Renal pelvis (tissue), 4 donors: ENCODE data around the gene BCO2. TPM values are rescaled to one million over a fixed set of nuclear protein-coding genes. Genes with fewer than 3 reads are reported as not detected.
"Not testable (repeated sequence)": the region's sequence is repeated elsewhere in the genome, so short reads cannot be mapped to it uniquely, and the experiment has no call there.

ENCODE experiments used
- DNase-seq: peaks from one replicate; pipeline ENCODE4 v3.0.0-alpha.2; 2013
- polyA plus RNA-seq, 3 donors: library from polyadenylated mRNA; unstranded; fragments of 120-200 nt; gene quantifications; one replicate each; pipeline ENCODE4 v1.2.1, GENCODE V29; 2013; ENCODE audit not compliant: insufficient read length in 3 of 3

BCO2 gene
- polyA plus RNA-seq, 3 donors = 3.5 to 7.0 (median 5.4) TPM

DNA sequence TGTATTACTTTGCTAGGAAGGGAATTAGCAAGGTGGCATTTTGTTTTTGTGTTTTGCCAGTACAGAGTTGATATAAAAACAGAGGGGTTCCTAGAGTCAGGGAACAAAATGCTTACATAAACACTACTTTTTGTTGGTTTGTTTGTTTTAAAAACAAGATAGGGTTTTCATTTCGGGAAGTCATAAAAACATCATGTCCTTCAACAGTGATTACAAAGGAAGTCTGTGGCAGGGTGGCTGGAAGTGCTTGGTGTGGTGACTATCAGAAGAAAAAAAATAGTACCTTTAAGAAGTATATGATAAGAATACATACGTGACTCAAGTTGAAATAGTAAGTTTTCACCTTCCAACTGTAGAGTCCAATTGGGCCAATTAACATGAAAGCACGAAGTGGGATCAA, 10.3 kb upstream of the BCO2 start:
- peak; percentile 16 for DNase-seq

DNA sequence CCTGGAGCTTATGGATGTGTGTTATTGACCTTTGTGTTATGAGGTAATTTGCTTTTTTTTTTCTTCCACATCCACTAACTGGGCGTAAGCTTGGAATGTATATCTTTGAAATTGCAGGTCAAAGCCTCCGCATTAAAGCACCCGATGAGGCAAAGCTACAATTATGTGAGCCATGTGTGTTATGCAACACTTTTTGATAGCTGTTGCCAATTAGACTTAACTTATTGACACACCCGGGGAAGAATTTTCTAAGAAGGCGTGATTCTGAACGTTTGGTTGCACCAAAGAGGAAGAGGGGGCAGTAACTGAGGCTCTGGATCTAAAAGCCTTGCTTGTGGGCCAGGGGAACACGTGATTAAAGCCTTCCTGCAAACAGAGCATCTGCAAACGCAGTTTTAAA, 8.8 kb upstream of the BCO2 start:
- no peak for DNase-seq

DNA sequence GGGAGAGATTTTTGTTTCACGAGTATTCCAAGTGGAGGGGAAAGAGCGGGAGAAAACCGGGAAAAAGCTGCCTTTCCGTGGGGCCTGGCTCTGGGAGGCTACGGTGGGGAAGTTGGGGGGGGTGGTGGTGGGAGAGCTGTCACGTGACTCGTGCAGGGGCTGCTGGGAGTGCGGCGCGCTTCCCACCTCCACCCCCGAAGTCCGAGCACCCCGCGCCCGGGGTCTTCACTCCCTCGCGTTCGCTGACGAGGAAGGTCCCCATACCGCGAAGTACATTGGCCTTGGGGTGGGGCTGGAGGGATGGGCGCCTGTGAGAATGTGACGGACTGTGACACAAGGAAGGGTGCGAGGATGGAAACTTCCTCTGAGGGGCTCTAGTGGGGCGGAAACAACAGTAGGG, 8.2 kb upstream of the BCO2 start, which contains the start of gene TEX12:
TEX12 (plus strand) TSS at position 228 of the 400 bp plus-strand sequence. CDS start 1,897 bp downstream, outside the sequence.
- DNase-seq = no peak

DNA sequence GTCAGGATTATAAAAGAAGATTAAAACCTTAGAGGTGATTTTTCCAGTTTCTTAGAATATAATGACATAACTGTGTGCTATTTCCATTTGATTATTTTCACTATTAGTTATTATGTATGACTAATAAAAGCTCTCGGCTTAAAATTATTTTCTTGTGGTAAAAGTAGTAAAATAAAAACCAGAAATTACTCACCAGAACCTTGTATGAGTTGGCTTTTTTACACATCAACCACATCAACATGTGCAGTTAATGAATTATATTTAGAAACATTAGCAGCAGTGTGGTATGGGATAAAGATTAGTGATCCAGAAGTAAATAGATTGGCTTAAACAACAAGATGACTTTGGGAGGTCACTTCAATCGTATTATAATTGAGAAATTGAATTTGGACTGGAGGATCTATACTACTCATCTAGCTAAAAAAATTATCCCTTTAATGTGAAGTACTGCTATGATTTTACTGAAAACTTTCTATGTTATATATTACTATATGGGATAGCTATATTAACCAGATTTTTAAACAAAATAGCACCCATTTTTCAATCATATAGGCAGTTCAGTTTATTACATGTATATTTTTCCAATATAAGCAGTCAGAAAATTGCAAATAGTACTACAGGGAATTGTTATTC, 2.8 kb upstream of the BCO2 start:
- no peak for DNase-seq

DNA sequence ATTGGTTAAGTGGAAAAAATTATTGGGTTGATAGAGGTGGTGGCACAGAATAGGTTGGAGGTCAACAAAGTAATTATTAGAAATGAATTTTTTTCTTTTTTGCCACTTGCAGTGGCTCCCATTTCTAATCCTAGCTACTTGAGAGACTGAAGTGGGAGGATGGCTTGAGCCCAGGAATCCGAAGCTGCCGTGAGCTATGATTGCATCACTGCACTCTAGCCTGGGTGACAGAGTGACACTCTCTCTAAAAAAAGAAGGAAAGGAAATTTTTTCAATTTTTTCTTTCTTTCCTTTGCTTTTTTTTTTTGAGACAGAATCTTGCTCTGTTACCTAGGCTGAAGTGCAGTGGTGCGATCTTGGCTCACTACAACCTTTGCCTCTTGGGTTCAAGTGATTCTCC, 2.2 kb upstream of the BCO2 start:
- no peak for DNase-seq

DNA sequence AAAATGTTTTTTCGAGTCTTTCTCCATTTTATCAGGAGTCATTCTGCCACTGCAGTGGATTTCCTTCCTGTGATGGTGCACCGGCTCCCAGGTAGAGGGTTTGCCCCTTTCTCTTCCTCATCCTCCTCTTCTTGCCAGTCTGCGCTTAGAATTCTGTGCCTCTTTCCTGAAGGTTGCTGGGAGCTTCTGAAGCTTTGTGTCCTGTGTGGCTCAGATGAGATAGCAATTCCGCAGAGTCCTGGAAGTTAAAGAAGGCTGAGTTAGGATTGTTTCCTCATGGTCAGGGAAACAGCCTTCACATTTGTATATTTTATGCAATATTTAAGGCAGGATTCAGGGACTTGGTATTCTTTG, 264 bp downstream of the BCO2 start:
- no peak for DNase-seq

DNA sequence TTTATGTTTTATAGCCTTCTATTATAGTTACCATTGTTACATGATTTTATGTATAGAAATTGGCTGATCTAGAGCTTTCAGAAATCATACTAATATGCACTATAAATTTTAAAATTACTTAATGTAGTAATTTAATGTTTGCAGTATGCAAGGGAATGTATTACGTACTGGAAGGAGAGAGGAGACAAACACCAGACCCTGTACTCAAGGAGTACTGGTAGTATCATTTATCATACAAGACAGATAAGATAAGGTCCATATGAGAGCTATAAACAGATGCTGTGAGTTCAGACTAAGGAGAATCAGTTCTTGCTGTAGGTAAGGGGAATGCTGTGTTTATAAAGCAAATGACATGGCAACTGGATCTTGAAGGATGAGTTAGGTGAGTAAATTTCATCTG, 765 bp downstream of the BCO2 start:
- no peak for DNase-seq

DNA sequence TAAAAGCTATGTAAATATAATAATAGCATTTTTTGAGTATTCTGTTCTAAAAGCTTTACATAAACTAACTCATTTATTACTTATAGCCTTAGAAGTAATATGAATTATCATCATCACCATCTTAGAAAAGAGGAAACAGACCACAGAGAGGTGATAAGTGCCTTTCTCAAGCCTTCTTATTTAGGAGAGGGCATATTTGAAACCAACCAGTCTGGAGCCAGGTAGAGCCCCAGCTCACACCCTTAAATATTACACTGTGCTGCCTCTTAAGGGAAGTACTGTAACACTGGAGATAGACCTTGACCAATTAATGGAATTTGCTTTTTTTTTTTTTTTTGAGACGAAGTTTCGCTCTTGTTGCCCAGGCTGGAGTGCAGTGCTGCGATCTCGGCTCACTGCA, 2.3 kb downstream of the BCO2 start:
- no peak for DNase-seq

DNA sequence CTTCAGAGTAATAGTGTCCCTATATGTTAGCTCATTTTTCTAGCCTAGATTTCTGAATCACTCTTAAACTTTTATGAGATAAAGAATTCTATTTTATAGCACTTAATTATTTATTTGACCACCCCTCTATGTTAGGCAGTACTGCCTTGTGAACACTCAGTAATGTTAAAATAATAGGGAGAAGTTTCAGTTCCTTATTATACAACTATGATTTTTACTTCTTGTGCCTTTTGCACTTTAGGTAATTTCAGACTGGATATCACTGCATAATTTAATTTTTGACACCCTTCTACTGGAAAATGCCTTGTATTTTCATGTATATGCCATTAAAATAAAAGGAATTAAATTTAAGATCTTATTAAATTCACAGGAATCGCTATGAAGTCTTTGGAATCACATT, 3.1 kb downstream of the BCO2 start:
- DNase-seq = no peak

DNA sequence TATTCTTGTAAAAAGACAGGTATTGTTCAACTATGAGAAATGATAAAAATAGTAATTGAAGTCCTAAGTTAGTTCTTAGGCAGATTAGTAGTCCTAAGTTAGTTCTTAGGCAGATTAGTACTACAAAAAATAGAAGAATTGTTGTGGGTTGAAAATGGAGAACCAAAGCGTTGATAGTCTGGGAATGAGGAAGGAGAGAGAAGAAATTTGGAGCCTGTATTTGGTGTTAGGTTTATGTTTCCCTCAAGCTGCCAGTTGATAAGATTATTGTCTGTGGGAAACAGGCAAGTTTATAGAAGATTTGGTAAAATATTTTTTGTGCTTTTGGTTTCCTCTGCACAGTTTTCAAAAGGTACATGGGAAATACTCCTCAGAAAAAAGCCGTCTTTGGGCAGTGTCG, 3.6 kb downstream of the BCO2 start:
- DNase-seq = no peak

DNA sequence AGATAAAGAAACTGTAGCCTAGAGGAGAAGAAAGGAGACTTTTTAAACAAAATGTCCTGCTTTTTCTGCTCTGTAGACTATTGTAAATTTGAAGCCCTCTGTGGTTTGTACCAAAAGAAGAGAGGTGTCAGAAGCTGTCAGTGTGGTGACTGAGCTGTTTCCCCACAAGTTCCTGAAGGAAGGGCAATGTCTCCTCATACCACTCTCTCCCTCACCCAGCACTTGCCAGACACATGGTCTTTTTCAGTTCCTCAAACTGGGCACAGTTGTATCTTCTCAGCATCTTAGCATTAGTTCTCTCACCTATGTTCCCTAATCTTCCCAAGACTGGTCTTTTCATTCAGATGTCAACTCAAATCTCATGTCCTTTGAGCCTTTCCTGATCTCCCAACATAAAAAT, 4.3 kb downstream of the BCO2 start:
- DNase-seq = no peak

DNA sequence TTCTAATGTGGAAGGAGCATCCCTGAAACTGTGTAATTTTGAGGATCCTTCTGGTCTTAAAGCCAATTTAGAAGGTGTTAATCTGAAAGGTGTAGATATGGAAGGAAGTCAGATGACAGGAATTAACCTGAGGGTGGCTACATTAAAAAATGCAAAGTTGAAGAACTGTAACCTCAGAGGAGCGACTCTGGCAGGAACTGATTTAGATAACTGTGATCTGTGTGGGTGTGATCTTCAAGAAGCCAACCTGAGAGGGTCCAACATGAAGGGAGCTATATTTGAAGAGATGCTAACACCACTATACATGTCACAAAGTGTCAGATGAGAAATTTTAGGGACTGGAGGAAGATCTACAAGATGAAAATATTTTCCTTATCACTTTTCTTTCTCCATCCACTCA, 7.6 kb downstream of the BCO2 start:
- DNase-seq = no peak

DNA sequence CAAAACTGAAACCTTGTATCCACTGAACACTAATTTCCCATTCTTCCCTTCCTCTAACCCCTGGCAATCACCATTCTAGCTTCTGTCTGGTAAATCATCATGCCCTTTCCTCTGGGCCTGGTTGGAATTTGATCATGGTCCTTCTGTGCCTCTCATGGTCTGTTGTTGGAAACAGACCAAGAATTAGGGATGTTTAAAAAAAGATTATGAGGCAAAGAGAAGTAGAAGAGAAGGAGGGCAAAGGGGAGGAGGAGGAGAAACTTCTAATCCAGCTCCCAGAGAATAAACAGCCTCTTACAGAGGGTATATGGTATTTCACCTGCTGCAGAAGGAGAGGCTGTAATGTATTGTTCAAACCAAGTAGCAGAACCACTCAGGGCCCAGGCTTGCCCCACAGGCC, 10.6 kb downstream of the BCO2 start:
- DNase-seq = no peak

DNA sequence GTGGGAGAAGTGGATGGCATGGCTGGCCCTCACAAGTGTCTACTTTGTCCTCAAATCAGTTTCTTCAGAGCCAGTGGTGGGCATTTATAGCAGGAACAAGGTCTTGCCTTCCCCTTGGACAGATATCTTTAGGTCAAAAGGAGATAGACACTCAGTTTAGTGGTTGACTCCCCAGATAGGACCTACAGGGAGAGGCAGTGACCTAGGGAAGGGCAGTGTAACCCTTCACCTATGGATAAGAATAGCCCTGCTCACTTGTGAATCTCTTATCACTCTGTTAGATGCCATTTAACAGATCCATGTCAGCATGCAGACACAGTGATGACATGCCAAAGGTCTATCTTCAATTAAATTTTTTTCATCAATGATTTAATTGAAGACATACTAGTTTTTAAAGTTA, 11.0 kb downstream of the BCO2 start:
- DNase-seq = no peak

DNA sequence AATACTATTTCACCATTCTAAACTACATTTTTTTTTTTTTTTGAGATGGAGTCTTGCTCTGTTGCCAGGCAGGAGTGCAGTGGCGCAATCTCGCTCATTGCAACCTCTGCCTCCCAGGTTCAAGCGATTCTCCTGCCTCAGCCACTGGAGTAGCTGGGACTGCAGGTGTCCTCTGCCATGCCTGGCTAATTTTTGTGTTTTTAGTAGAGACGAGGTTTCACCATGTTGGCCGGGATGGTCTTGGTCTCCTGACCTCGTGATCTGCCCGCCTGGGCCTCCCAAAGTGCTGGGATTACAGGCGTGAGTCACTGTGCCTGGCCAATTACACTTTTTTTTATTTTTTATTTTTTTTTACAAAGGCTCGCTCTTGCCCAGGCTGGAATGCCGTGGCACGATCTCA, 19.8 kb downstream of the BCO2 start:
- DNase-seq = not testable (repeated sequence)

DNA sequence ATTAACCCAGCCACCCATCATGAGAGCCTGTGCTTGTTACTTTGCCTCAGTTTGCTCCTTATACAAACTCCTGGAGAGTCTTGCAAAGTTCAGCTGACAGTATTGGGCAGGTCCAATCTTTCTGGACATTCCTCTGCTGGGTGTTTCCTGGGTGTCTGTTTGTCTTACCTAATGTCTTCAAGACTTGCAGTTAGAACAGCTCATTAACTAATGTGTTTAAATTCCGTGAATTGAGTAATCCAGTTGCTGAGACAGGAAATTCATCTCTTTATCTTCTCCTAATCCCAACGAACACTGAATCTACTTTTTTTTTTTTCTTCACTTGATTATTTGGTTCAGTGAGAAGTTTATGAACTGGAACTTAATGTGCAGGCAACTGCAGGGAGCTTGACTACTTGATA, 20.6 kb downstream of the BCO2 start:
- DNase-seq = no peak

DNA sequence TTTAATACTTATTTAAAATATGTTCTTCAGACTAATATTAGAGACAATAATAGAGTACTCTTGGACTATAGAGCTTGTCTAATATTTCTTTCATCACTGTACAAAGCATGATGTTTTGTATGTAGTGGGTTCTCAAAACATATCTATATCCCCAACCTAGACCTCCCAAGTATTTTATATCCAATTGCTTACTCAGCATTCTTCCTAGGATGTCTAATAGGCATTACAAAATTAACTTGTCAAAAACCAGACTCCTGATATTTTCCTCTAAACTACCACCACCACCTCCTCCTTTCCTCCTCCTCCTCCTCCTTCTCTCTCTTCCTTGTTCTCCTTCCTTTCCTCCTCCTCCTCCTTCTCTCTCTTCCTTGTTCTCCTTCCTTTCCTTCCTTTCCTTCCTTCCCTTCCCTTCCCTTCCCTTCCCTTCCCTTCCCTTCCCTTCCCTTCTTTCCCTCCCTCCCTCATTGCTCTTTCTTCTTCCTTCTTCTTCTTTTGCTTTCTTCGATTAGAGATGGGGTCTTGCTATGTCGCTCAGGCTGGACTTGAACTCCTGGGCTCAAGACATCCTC, 21.3 kb downstream of the BCO2 start:
- DNase-seq = no peak

DNA sequence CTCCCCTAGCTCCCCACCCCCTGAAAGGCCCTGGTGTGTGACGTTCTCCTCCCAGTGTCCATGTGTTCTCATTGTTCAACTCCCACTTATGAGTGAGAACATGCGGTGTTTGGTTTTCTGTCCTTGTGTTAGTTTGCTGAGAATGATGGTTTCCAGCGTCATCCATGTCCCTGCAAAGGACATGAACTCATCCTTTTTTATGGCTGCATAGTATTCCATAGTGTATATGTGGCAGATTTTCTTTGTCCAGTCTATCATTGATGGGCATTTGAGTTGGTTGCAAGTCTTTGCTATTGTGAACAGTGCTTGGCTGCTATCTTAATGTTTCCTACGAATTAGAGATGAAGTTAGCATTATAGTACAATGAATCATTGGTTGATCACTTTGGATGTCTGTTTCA, 23.8 kb downstream of the BCO2 start:
- DNase-seq = not testable (repeated sequence)

DNA sequence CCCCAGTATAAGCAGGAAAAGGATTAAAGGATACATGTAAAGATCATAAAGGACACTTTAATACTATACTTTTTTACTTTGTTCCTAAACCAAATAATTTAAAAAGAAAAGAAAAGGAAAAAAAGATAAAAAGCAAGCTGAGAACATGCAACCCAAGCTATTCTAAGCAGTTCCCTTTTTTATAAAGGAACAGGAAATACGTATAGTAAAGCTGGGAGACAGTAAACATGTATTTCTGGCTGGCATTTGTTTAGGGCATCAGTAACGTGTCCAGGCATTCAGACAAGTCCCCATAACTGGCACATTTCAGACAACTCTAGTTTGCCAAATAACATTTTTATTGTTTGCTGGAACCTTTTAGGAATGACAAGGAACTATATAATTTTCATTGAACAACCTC, 24.9 kb downstream of the BCO2 start:
- no peak for DNase-seq

DNA sequence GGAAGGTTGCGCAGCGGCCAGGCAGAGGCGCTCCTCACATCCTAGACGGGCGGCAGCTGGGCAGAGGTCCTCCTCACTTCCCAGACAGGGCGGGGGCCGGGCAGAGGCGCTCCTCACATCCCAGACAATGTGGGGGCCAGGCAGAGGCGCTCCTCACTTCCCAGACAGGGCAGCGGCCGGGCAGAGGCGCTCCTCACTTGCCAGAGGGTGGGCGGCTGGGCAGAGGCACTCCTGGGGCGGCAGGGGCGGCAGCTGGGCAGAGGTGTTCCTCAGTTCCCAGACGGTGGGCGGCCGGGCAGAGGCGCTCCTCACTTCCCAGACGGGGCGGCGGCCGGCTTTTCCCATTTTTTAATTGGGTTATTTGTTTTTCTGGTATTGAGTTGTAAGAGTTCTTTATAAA, 30.8 kb downstream of the BCO2 start:
- DNase-seq = no peak

DNA sequence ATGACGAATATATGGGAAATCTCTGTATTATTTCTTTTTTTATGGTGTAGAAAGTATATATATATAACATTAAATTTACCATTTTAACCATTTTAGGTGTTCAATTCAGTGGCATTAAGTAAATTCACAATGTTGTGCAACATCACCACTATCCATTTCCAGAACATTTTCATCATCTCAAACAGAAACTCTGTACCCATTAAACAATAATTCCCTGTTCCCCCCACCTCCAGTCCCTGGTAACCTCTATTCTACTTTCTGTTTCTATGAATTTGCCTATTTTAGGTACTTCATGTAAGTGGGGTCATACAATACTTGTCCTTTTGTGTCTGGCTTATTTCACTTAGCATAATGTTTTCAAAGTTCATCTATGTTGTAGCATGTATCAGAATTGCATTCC, 35.6 kb downstream of the BCO2 start:
- no peak for DNase-seq

DNA sequence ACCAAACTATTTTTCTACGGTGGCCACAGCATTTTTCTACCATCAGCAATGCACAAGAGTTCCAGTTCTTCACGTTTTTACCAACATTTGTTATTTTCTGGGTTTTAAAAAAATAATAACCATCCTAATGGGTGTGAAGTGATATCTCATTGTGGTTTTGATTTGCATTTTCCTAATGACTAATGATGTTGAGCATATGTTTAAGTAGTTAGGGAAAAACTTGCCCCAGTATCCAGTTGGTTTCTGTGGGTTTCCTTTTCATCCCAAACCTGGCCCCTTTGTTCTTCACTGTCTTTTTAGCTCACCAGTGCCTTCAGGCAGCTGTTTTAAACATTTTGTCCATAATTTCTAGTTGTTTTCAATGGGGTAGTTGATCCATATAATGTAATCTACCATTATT, 36.2 kb downstream of the BCO2 start:
- no peak for DNase-seq

DNA sequence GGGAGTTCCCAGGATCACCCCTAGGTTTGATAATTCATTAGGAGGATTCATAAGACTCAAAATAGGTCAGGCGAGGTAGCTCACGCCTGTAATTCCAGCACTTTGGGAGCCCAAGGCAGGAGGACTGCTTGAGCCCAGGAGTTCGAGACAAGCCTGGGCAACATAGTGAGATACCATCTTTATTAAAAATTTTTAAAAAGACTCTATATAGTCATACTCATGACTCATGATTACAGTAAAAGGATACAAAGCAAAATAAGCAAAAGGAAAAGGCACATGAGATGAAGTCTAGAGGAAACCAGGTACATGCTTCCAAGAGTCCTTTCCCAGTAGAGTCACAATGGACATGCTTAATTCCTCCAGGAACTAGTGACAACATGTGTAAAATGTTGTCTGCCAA, 37.0 kb downstream of the BCO2 start:
- DNase-seq = no peak

DNA sequence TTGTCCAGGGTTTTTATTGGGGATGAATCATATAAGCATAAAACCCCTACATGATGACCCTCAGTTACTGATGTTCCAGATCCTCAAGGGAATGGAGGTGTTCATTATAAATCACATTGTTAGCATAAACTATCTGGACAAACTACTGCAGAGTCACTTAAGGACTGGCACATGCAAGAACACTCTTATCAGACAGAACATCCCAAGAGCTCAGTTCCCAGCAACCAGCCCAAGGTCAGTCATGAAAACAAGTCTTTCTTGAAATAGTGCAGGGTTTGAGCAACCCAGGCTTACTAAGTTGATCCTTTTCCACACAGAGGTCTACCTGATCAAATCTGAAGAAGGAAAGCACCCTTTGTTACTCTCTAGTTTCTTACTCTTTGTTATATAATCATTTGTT, 37.4 kb downstream of the BCO2 start:
- no peak for DNase-seq

DNA sequence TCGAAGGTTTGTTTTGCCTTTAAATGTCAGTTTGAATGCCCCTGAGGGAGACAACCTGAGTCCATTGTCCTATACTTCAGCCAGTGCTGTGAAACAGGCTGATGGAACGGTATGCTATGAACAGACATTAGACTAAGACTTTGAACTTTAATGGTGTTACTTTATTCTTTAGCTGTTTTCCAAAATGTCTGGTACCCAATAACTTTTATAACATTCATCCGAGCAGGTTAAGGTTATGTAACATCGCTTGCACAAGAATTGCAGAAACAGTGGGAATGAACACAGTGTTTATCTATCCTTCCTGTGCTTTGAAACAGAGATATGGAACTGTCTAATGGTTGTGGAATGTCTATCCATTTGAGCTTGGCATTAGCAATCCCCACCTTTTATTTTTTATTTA, 38.4 kb downstream of the BCO2 start:
- no peak for DNase-seq
